ENCODE results near the gene RPL41.
A peak's percentile ranks its signal among the peaks of the same experiment; 100 is the strongest.
"Not testable (repeated sequence)": the region's sequence is repeated elsewhere in the genome, so short reads cannot be mapped to it uniquely, and the experiment has no call there.

Gene RPL41

GRCh38 chr12:56087220-56087619 lies 29.2 kb upstream of the RPL41 start:
- Mint-ChIP-seq H3K27me3 (peaks cover under 1% of the 10 kb centered on the region), H3K4me1 (no peaks in the 10 kb centered on the region), H3K27ac (no peak overlapping the region), H3K9me3 (no peaks in the 10 kb centered on the region), H3K4me3 (no peak overlapping the region)
- no peak for ATAC-seq
- no peak for DNase-seq

GRCh38 chr12:56097738-56098137 lies 18.7 kb upstream of the RPL41 start:
- no peaks in the 10 kb centered on the region for H3K9me3 Mint-ChIP-seq
- H3K4me1 Mint-ChIP-seq: peaks cover 19% of the 10 kb centered on the region
- no peaks in the 10 kb centered on the region for H3K27me3 Mint-ChIP-seq
- H3K4me3 Mint-ChIP-seq: no peak overlapping the region
- no peak for ATAC-seq
- no peak for DNase-seq
- no peak overlapping the region for H3K27ac Mint-ChIP-seq

GRCh38 chr12:56098592-56098991 lies 17.8 kb upstream of the RPL41 start:
- no peak overlapping the region for H3K27ac Mint-ChIP-seq
- no peaks in the 10 kb centered on the region for H3K27me3 Mint-ChIP-seq
- no peaks in the 10 kb centered on the region for H3K9me3 Mint-ChIP-seq
- H3K4me3 Mint-ChIP-seq: no peak overlapping the region
- DNase-seq (no peak), ATAC-seq (no peak)
- H3K4me1 Mint-ChIP-seq: peaks cover 28% of the 10 kb centered on the region

GRCh38 chr12:56099787-56100186 lies 16.6 kb upstream of the RPL41 start:
- Mint-ChIP-seq H3K4me1 (peaks cover 34% of the 10 kb centered on the region), H3K27me3 (no peaks in the 10 kb centered on the region), H3K9me3 (no peaks in the 10 kb centered on the region), H3K27ac (no peak overlapping the region), H3K4me3 (no peak overlapping the region)
- DNase-seq (no peak), ATAC-seq (no peak)

GRCh38 chr12:56101045-56101444 lies 15.4 kb upstream of the RPL41 start:
- Mint-ChIP-seq H3K9me3 (no peaks in the 10 kb centered on the region), H3K27ac (peak overlapping the region in 1 of 2 donors; percentile 14), H3K4me1 (peaks cover 42% of the 10 kb centered on the region), H3K27me3 (no peaks in the 10 kb centered on the region), H3K4me3 (no peak overlapping the region)
- no peak for ATAC-seq
- DNase-seq: no peak

DNA sequence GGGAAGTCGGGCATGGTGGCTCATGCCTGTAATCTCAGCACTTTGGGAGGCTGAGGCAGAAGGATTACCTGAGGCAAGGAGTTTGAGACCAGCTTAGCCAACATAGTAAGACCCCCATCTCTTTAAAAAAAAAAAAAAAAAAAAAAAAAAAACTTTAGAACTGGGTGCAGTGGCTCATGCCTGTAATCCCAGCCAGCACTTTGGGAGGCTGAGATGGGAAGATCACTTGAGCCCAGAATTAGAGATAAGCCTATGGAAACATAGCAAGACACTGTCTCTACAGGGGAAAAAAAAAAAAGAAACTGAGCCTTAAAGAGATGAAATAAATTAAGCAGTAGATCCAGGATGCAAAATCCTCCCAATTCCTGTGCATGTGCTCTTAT lies 13.8 kb upstream of the RPL41 start:
- no peak for ATAC-seq
- Mint-ChIP-seq H3K9me3 (no peaks in the 10 kb centered on the region), H3K27ac (peak overlapping the region in 1 of 2 donors; percentile 98), H3K4me3 (peak overlapping the region; percentile 96 to 97), H3K4me1 (peaks cover 56% of the 10 kb centered on the region), H3K27me3 (no peaks in the 10 kb centered on the region)
- no peak for DNase-seq

GRCh38 chr12:56103066-56103711 lies 13.2 kb upstream of the RPL41 start:
- peak overlapping the region; percentile 98 for H3K27ac Mint-ChIP-seq
- DNase-seq: peak; percentile 27 to 41
- no peaks in the 10 kb centered on the region for H3K27me3 Mint-ChIP-seq
- no peaks in the 10 kb centered on the region for H3K9me3 Mint-ChIP-seq
- peak overlapping the region; percentile 96 to 97 for H3K4me3 Mint-ChIP-seq
- peak; percentile 33 for ATAC-seq
- H3K4me1 Mint-ChIP-seq: peaks cover 56% of the 10 kb centered on the region

DNA sequence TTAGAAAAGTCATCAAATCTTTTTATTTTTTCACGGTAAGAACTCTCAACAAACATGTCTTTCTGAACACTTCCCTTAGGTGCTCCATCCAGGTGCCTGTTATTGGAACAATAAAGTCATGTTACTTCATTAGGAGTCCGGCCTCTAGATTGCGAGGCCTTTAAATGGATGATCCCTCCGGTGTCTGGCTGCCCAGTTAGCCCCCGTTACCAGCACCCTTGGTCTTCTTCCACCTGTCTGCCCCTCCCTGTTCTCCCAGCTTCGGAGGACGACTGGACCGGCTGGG lies 12.7 kb upstream of the RPL41 start:
- Mint-ChIP-seq H3K9me3 (no peaks in the 10 kb centered on the region), H3K4me3 (peak overlapping the region; percentile 96 to 97), H3K27ac (peak overlapping the region; percentile 98), H3K27me3 (no peaks in the 10 kb centered on the region), H3K4me1 (peaks cover 56% of the 10 kb centered on the region)
- no peak for ATAC-seq
- DNase-seq: no peak

DNA sequence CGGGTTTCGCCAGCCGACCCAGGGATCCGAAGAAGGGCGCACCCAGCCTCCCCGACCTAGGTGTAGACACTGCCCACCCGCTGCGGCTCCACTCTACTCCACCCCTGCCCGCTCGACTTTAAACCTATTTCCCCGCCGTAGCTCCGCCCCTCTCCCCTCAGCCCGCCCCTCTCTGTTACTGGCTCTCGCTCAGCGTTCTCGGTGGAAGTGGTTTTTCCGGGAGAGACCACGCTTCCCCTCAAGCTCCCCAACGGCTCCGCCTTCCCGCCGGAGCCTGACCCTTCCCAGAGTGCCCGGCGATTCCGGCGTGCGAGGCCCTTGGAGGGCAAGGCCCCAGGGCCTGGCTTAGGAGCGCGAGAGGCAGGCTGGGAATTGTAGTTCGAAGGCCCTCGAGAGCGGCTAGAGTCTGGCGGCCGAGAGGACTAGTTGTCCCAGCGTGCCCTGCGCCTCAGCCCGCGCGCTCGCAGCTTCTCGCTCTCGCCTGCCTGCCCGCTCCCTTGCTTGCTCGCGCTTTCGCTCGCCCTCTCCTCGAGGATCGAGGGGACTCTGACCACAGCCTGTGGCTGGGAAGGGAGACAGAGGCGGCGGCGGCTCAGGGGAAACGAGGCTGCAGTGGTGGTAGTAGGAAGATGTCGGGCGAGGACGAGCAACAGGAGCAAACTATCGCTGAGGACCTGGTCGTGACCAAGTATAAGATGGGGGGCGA lies 12.2 kb upstream of the RPL41 start, which contains the start of gene PA2G4:
PA2G4 (plus strand) TSS at position 451 of the 706 bp plus-strand sequence; CDS start at position 630, 179 bp downstream.
- Mint-ChIP-seq H3K27me3 (no peaks in the 10 kb centered on the region), H3K9me3 (no peaks in the 10 kb centered on the region), H3K27ac (peak within 1 kb of the TSS; percentile 98), H3K4me1 (peaks cover 56% of the 10 kb centered on the region), H3K4me3 (peak within 1 kb of the TSS; percentile 96 to 97)
- peak; percentile 99 to 100 for DNase-seq
- ATAC-seq: peak; percentile 95

- DNase-seq (no peak), ATAC-seq (peak; percentile 19)
- Mint-ChIP-seq H3K4me3 (peak overlapping the region; percentile 96 to 97), H3K9me3 (no peaks in the 10 kb centered on the region), H3K4me1 (peaks cover 56% of the 10 kb centered on the region), H3K27ac (peak overlapping the region; percentile 98), H3K27me3 (no peaks in the 10 kb centered on the region)
Observed at GRCh38 chr12:56104815-56105608, 11.4 kb upstream of the RPL41 start.

GRCh38 chr12:56105609-56105902 lies 10.9 kb upstream of the RPL41 start:
- Mint-ChIP-seq H3K27me3 (no peaks in the 10 kb centered on the region), H3K9me3 (no peaks in the 10 kb centered on the region), H3K27ac (peak overlapping the region; percentile 98), H3K4me1 (peaks cover 58% of the 10 kb centered on the region), H3K4me3 (peak overlapping the region; percentile 96 to 97)
- no peak for ATAC-seq
- DNase-seq: no peak

DNA sequence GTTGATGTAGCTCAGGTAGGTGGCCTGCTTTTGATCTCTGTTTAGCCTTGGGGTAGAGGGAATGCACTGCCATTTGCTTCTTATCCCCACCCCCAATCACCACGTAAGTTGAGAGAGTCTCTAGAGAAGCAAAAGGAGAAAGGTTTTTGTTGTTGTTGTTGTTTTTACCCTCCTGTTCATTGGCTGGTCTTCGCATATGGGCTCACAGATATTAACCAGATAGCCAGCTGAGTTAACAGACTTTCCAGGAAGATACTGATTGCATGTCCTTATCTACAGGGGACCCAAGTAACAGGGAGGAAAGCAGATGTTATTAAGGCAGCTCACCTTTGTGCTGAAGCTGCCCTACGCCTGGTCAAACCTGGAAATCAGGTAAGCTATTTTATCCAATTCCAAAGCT lies 9.2 kb upstream of the RPL41 start:
- H3K27ac Mint-ChIP-seq: peak overlapping the region in 1 of 2 donors; percentile 85
- no peak for DNase-seq
- ATAC-seq: no peak
- H3K4me1 Mint-ChIP-seq: peaks cover 47% of the 10 kb centered on the region
- no peaks in the 10 kb centered on the region for H3K27me3 Mint-ChIP-seq
- peak overlapping the region; percentile 24 to 52 for H3K4me3 Mint-ChIP-seq
- H3K9me3 Mint-ChIP-seq: no peaks in the 10 kb centered on the region

DNA sequence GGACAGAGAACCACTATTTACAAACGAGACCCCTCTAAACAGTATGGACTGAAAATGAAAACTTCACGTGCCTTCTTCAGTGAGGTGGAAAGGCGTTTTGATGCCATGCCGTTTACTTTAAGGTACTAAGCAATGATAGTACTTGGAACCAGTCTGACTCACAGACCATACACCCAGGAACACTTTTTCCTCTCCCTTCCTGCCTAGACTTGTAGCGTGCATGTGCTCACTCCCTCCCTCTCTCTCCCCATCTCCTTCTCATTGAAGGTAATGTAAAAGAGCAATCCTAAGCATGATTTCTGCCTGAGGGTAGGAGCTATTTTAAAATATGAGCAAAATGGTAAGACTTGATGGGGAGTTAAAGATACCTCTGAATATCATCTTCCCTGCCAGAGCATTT lies 5.9 kb upstream of the RPL41 start:
- H3K4me3 Mint-ChIP-seq: no peak overlapping the region

DNA sequence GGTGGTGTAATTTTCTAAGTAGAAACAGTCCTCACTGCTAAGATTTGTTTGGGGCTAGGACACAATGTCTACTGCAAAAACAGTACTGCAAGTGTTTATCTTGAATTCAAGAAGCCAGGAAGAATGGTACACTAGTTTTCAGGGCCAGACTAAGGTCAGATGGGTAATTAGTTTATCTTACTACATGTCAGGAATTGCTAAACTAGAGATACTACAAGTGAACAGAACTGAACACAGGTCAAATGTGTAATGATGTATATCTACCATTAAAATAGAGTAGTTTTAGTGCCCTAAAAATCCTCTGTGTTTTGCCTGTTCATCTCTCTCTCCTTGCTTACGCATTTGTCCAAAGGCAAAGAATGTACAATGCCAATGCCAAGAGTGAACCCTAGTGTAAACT lies 2.3 kb upstream of the RPL41 start:
- no peak overlapping the region for H3K27ac Mint-ChIP-seq
- H3K27me3 Mint-ChIP-seq: no peaks in the 10 kb centered on the region
- no peaks in the 10 kb centered on the region for H3K9me3 Mint-ChIP-seq
- DNase-seq (no peak), ATAC-seq (no peak)
- H3K4me3 Mint-ChIP-seq: no peak overlapping the region
- peaks cover 13% of the 10 kb centered on the region for H3K4me1 Mint-ChIP-seq

More for the DNA sequence above, 5.9 kb upstream of the RPL41 start:
- Mint-ChIP-seq H3K27ac (no peak overlapping the region), H3K4me1 (peaks cover 25% of the 10 kb centered on the region), H3K27me3 (no peaks in the 10 kb centered on the region), H3K9me3 (no peaks in the 10 kb centered on the region)
- ATAC-seq (no peak), DNase-seq (no peak)

GRCh38 chr12:56115329-56115728 lies 1.1 kb upstream of the RPL41 start:
- peak overlapping the region; percentile 97 to 100 for H3K27ac Mint-ChIP-seq
- H3K4me3 Mint-ChIP-seq: peak overlapping the region; percentile 93 to 98
- peaks cover 26% of the 10 kb centered on the region for H3K4me1 Mint-ChIP-seq
- H3K9me3 Mint-ChIP-seq: no peaks in the 10 kb centered on the region
- ATAC-seq (no peak), DNase-seq (no peak)
- no peaks in the 10 kb centered on the region for H3K27me3 Mint-ChIP-seq

GRCh38 chr12:56117082-56117706 lies 761 bp downstream of the RPL41 start:
- not testable (repeated sequence) for H3K27me3 Mint-ChIP-seq, DNase-seq, ATAC-seq, H3K9me3 Mint-ChIP-seq
- Mint-ChIP-seq H3K4me1 (peaks cover 39% of the 10 kb centered on the region), H3K27ac (peak overlapping the region; percentile 97 to 100), H3K4me3 (peak overlapping the region; percentile 93 to 98)

Measured in stimulated activated naive CD8-positive, alpha-beta T cell treated with anti-CD3 and anti-CD28 coated beads, Interleukin-15, amount 100 ng/mL, for 72 hours (primary cell).